GM19463 (cell line): ENCODE measurements around the gene GAS2L1.

Experiments
- ATAC-seq: cut with Tn5 transposase; IDR thresholded peaks from one replicate; pipeline ENCODE4 v1.9.1; 2021; ENCODE audit warnings: mild to moderate bottlenecking, moderate library complexity; ENCODE audit not compliant: unreplicated experiment

The GAS2L1 gene

DNA sequence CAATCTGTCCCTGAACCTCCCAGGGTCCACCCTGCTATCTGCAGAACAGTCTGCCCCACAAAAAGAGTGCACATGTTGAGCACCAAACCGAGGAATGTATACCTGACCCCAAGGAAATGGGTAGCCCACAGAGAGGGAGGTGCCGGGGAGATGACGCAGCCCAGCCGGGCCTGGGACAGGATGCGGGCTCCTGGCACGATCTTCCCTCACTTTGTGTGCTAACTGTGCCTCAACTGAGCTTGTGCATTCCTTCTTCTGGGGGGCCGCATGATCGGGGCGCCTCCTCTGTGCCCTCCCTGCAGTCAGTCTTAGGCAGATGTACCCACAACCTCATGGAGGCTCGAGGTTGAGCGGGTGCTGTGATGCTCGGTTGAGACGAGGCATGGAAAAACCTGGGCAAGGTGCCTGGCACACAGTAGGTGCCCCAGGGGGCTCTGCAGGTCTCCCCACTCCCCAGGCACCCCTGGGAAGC, 2.4 kb downstream of the GAS2L1 start:
- no peak for ATAC-seq

DNA sequence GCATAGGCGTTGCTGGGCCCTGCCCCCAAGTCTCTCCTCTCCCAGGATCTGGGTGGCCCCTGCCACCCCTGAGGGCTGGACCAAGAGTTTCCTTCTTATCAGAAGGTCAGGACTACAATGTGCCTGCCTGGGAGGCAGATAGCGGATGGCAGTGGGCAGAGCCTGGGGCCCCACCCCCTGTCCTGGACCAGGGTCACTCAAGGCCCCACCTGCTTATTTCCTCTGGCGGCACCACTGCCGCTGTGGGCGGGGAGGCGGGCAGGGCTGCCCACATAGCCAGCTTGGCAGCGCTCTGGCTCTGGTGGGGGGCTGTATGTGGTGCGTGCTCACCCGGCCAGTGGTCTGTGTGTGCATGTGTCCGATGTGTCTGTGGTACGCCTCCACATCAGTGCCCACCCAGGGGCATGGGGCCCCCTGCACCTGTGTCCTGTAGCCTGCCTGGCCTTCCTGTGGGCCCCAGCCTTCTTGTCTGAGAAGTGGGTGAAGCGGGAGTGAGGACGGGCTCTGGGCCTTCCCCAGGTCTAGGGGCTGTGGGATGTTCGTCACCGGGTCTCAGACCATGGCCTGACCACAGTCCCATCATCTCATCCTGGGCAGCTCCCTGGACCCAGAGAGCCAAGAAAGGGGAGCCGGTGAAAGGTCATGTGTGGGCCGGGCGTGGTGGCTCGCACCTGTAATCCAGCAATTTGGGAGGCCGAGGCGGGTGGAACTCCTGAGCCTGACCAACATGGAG, 3.0 kb downstream of the GAS2L1 start:
- ATAC-seq: no peak

DNA sequence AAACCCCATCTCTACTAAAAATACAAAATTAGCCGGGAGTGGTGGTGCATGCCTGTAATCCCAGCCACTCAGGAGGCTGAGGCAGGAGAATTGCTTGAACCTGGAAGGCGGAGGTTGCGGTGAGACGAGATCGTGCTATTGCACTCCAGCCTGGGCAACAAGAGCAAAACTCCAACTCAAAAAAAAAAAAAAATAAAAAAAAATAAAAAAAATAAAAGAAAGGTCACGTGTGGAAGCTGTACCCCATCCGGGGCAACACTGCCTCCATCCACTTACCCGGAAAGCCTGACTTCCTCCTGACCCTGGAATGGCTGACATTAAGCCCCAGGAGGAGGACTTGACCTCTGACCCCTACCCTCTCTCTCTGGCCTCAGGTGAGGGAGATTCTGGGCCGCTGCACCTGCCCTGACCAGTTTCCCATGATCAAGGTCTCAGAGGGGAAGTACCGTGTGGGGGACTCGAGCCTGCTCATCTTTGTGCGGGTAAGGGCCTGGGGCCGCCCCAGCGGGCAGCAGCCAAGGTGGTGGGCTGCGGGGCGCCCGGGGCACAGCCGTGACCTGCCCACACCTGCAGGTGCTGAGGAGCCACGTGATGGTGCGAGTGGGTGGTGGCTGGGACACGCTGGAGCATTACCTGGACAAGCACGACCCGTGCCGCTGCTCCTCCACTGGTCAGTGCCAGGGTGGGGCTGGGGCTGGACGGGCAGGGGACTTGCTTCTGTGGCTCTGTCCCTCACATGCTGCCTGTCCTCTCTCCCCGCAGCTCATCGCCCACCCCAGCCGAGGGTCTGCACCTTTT, 3.8 kb downstream of the GAS2L1 start:
- ATAC-seq: no peak

DNA sequence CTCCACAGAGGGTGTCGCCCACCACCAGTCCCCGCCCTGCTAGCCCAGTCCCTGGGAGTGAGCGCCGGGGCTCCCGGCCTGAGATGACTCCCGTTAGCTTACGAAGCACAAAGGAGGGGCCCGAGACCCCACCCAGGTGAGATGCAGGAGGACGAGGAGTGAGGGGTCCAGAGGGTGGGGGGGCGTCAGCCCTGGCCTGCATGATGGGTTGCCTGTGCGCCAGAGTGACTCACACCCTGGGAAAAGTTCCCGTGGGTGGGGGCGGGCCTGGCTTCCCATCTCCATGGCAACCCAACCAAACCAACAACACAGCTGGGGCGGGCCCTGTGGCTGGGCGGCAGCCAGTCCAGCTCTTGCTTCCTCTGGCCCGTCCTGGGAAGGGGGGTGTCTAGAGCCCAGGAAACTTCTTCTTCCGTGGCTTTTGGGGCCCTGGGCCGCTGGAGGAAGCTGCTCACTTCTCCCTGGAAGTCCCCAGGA, 4.5 kb downstream of the GAS2L1 start:
- ATAC-seq: no peak

DNA sequence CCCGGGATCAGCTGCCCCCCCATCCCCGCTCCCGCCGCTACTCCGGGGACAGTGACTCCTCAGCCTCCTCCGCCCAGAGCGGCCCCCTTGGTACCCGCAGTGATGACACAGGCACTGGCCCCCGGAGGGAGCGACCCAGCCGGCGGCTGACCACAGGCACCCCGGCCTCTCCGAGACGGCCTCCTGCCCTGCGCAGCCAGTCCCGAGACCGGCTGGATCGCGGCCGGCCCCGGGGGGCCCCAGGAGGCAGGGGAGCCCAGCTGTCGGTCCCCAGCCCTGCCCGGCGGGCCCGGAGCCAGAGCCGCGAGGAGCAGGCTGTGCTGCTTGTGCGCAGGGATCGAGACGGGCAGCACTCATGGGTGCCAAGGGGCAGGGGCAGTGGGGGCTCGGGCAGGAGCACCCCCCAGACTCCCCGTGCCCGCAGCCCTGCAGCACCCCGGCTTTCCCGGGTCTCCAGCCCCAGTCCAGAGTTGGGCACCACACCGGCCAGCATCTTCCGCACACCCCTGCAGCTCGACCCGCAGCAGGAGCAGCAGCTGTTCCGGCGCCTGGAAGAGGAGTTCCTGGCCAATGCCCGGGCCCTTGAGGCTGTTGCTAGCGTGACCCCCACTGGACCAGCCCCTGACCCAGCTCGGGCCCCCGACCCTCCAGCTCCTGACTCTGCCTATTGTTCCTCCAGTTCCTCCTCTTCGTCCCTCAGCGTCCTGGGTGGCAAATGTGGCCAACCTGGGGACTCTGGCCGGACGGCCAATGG, 5.2 kb downstream of the GAS2L1 start:
- no peak for ATAC-seq

DNA sequence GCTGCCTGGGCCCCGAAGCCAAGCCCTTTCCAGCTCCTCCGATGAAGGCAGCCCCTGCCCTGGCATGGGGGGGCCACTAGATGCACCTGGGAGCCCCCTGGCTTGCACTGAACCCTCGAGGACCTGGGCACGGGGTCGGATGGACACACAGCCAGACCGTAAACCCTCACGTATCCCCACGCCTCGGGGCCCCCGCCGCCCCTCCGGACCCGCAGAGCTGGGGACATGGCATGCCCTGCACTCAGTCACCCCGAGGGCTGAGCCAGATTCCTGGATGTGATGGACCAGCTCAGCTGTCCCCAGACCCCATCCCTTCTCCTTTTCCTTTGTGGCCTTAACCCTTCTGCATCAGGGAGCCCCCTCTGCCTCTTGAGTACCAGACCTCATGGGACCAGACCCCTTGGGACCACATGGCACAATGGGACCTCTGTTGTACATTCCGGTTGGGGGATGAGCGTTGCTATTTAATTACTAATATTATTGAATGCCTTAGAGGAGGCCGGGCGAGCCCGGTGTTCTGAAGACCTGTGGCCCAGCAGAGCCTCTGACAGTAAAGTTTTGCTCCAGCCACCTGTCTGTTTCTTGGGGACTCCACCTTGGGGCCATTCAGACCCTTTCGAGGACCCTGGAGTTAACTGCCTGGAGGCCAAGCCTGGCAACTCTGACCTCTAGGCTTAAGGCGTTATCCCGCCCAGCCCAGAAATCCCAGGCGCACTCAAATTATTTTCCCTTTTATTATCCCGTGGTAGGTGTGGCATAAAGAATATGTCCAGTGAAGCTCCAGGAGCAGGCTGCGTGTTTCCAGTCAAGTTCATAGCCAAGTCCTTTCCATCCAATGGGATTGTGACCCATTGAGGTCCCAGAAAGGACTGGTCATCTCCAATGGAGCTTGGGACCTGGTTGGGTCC, 6.0 kb downstream of the GAS2L1 start:
- no peak for ATAC-seq

DNA sequence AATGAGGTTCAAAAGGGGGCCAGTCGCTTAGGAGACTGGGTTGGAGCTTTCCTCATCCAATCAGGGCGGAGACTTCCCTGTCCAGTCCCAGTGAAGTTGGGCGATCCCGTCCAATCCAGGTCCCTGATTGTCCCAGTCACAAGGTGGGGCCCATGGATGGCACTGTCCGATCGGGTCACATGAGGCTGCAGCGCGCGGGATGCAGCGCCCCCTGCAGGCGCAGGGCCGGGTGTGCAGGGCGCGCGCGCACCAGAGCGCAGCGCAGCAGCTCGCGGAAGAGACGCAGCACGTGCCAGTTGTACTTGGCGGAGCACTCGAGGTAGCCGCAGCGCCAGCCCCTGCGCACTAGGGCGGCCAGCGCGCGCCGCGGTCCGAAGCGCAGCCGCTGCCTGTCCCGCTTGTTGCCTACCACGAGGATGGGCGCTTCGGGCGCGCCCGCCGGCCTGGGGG, 6.7 kb downstream of the GAS2L1 start:
- ATAC-seq: no peak

DNA sequence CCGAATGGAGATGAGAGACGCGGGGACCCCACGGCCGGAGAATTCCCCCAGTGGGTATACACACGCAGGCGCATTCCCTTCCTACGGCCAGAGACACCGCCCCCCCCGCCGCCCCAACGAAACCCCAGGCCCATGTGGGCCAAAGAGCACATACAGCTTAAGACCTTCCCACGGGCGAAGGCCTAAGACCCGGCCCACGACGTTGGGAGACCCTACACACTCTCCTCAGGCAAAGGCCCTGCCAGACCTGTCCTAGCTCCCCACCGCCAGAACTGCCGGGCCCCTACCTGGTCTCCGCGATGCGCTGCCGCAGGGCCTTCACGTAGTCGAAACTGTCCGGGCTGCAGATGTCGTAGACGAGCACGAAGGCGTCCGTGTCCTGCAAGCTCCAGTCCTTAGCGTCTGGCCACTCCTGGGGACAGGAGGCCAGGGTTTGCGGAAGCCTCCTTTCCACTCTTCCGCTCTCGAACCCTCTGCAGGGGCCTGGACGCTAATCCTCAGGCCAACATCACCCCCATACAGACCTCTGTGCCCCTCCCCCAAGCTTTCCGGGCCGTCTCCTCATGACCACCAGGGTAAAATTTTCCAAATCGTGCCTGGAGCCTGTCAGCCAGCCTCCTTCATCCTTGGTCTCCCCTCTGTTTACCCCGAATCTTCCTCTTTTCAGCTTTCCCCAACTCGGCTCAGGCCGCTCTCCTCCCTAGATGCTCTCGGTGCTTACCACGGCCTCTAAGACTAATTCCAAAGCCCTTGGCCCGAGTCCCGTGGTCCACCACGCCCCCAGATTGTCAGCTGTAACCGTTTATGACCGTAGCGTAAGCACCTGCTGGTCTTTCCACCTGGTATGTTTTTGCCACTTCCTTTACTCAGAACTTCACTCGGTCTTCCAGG, 7.4 kb downstream of the GAS2L1 start:
- ATAC-seq: no peak

DNA sequence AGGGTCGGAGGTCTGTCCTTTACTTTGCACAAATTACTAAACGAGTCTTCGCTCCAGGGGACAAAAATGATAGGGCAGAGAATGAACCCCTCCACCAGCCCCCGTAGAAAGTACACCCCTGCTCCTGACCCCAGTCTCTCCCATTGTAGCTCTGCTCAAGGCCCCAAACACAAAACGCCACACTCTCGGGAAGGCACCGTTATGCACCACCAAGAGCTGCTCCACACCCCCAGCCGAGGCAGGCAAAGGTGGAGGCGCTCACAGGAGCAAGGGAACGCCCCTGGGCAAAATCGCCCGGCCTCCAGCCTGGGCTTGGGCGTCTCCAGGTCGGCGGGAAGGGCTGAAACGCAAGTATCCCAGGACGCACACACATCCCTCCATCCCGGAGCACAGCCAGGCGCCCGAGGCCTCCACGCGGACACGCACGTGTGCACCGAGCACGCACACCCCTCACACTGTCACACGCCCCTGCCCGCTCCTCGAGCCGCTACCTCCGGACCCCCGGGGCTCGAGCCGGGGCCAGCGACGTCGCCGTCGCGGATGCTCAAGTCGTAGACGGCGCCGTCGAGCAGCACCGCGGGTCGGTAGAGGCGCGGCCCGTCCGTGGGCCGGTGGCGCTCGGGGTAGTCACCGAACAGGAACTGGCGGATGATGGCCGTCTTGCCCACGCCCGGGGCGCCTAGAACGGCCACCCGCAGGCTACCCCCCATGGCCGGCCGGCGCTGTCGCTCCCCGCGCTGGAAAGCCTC, 8.3 kb downstream of the GAS2L1 start:
- ATAC-seq: no peak

DNA sequence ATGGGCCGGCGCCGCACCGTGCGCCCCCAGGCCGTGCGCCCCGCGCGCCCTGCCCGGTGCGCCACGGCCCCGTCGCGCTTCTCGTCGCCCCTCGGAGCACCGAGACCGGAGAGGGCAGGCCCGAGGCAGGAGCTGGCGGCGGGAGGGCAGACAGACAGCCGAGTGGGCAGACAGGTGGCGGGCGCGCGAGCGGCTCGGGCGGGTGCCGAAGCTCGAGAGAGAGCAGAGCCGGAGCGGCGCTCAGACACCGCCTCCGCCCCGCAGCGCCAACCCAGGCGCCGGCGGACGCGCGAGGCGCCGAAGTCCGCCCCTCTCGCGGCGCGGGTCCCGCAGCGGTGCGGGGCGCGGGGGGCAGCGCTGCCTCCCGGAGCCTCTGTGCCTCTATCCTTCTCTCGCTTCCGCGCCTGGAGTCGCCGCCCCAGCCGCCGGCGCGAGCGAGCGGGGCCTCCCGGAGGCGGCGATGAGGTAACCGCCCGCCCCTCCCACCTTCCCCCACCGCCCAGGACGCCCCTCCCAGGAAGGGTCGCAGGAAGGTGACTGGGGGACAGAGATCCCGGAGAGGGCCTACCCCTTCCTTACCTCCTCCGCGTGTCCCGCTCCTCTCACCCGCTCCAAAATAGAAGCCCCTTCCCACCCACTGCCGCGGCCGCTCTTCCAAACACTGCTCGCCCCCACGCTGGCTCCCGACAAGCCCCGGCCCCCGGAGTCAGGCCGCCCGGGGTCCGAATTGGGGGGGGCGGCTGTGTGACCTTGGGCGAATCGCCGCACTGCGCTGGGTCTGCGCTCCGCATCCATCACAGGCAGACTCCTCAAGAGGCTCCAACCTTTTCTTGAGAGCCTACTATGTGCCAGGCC, 9.1 kb downstream of the GAS2L1 start, which contains the start of gene RASL10A:
RASL10A (minus strand) TSS at position 412 of the 855 bp plus-strand sequence. CDS start 451 bp downstream, outside the sequence.
- ATAC-seq: no peak

DNA sequence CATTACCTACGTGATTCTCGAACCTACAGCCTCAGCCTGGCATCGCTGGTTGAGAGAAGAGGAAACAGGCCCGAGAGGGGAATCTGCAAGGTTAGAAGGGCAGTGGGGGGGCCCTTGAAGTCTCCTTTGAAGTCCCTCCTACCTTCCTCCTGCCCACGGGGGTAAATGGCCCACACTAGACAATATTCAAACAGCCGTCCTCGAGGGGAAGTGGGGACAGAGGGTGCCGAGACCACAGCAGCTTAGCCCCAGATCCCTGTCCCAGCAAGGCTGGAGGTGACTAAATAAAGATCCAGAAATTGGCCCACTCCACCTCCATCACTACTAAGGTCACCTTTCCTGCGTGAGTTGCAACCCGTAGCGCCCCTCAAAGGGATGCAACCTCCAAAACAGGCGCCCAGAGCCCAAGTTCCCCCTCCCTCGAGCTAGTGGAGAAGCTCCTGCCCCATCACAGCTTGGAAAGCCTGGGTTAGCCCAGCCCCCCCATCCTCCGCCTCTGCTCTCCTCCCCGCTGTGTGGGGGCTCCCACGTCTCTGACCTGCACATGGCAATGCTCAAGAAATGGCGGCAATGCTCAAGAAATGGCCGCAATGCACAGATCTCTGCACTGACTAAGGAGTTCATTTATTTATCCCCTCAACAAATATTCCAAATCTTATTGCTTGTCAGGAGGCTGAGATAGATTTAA, 9.8 kb downstream of the GAS2L1 start:
- ATAC-seq: no peak

DNA sequence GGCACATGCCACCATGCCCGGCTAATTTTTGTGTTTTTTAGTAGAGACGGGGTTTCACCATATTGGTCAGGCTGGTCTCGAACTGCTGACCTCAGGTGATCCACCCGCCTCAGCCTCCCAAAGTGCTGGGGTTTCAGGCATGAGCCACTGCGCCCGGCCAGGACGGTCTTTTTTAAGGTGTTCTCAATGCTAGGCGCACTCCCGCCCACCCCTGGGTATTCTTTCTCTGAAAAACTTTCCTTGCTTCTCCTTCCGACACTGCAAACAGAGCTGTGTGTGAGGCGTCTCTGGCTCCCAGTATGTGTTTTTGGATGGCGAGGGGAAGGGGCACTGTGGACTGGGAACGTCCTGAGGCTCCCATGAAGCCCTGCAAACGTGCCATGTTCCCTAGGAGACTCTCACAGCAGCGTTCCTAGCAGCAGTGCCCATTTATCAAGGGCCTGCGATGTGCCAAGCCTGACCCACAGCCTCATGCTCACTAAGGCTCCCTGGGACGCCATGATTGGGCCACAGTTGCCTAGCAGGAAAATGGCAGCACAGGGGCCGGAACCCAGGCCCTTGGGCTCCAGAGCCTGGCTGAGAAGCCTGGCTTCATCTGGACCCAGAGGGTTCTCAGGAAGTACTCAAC, 11.5 kb downstream of the GAS2L1 start:
- no peak for ATAC-seq

DNA sequence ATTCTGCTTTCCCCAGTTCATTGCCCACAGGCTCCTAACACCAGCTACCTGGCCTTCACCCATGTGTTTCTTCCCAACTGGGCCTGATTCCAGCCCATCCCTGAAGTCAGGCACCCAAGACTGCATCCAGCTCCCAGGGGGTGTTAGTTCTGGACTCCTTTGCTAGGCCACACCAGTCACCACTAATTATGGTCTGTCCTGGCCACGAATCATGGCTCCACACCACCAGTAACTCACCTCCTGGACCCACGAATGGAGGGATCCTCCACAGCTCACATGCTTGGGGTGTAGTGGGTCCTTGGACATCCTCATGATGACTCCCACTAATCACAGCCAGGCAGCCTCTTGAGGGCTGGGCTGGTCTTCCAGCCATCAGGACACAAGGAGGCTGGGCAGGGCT, 12.6 kb downstream of the GAS2L1 start:
- no peak for ATAC-seq

DNA sequence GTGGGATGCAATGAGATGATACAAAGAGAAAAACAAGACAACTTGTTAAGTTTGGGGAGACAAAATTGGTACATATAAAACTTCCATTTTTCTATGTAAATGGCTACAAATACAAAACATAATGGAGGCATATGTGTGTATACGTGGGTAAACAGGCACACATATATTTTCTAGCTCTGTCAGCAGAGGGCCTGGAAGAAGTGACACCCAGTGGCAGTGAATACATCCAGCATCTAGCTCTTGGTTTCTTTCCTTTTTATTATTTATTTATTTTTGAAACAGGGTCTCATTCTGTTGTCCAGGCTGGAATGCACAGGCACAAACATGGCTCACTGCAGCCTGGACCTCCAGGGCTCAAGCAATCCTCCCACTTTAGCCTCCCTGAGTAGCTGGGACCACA, 14.1 kb downstream of the GAS2L1 start:
- ATAC-seq: no peak

DNA sequence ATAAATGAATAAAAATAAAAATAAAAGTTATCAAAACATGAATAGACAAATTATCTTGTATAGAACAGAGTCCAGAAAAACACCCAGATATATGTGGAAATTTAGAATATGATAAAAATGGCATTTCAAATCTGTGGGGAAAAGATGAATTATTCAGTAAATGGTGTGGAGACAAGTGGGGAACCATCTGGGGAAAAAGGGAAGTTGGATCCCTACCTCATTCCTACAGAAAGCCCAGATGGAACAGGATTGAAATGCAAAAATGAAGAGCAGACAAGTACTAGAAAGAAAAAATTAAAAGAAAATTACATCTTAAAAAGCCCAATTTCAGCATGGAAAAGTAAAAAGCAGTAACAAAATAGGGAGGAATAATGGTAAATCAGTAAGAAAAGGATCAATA, 17.2 kb downstream of the GAS2L1 start:
- no peak for ATAC-seq

DNA sequence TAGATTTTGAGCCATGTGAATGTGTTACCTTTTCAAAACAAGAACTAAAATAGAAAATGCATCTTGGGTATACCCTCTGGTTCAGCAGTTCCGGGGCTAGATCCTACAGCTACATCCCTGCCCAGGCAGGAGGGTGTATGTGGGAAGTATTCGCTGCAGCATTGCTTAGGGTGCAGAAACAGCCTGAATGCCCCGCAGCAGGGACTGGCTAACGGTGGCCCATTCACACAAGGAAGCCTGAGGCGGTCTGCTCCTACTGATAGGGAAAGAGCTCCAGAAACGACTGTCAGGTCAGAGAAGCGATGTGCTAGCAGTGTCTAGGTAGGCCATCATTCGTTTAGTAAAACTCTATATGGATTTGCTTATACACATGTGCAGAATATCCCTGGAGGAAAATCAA, 18.9 kb downstream of the GAS2L1 start:
- no peak for ATAC-seq
